Gastrocnemius medialis (tissue), 4 donors: Measurements from ENCODE around the gene STAT5B. TPM values are rescaled to one million over a fixed set of nuclear protein-coding genes. Genes with fewer than 3 reads are reported as not detected.

Experiments used
- ATAC-seq, 2 donors: fragments of 150-250 bp; one replicate each; pipeline ENCODE4 v1.9.1; 2016
- DNase-seq, 2 donors: peaks; one replicate each; pipeline ENCODE4 v3.0.0-alpha.2; 2019
- H3K27ac ChIP-seq, 4 donors: fragments of 200-600 bp; sonication (generic); 1 replicate in 1 of 4; 2 replicates in 3 of 4; pipeline ENCODE4 v1.5.1; 2016 to 2018; ENCODE audit warnings: mild to moderate bottlenecking in 2 of 4, moderate library complexity in 1 of 4
- H3K27me3 ChIP-seq, 3 donors: fragments of 200-600 bp; sonication (generic) in 2 of 3; 1 replicate in 1 of 3; 2 replicates in 2 of 3; pipeline versions ENCODE4 v1.5.1 to v1.6.0; 2016 to 2019; ENCODE audit warnings: mild to moderate bottlenecking in 1 of 3, moderate library complexity in 1 of 3
- H3K36me3 ChIP-seq, 2 donors: fragments of 200-600 bp; sonication (generic) in 1 of 2; one replicate each; pipeline ENCODE4 v1.5.1; 2017 to 2018
- H3K4me1 ChIP-seq, 2 donors: fragments of 200-600 bp; sonication (generic) in 1 of 2; one replicate each; pipeline ENCODE4 v1.5.1; 2016 to 2017; ENCODE audit warnings: mild to moderate bottlenecking in 2 of 2
- H3K4me3 ChIP-seq, 4 donors: fragments of 200-600 bp; sonication (generic) in 3 of 4; 1 replicate in 1 of 4; 2 replicates in 3 of 4; pipeline ENCODE4 v1.5.1; 2016 to 2019; ENCODE audit warnings: mild to moderate bottlenecking in 2 of 4
- H3K9me3 ChIP-seq, 3 donors: fragments of 200-600 bp; sonication (generic) in 2 of 3; 1 replicate in 1 of 3; 2 replicates in 2 of 3; pipeline ENCODE4 v1.5.1; 2016 to 2019
- CTCF ChIP-seq, 5 experiments: fragments of 450-650 bp in 3 of 5; fragments of 200-600 bp in 2 of 5; sonication (generic) in 2 of 5; IDR thresholded peaks in 4 of 5; conservative IDR thresholded peaks in 1 of 5; 1 replicate in 4 of 5; 2 replicates in 1 of 5; pipeline ENCODE4 v1.5.1; 2016 to 2019; ENCODE audit warnings: antibody characterized with exemption in 5 of 5, mild to moderate bottlenecking in 3 of 5, moderate library complexity in 3 of 5
- POLR2A ChIP-seq, 2 donors: fragments of 450-650 bp; IDR thresholded peaks; one replicate each; pipeline ENCODE4 v1.6.1; 2017; ENCODE audit warnings: antibody characterized with exemption in 2 of 2, mild to moderate bottlenecking in 2 of 2, moderate library complexity in 2 of 2
- in situ Hi-C, 4 donors: fragments of 200-750 bp; cut with MboI; loops; one replicate each; pipeline versions ENCODE4 v1.15.0 to v1.8.0; 2017; ENCODE audit warnings: low sequenced_read_pairs in 4 of 4
- intact Hi-C: fragments of 100-400 bp; cut with DNase I; formaldehyde crosslinking; loops from one replicate; pipeline ENCODE4 v1.15.1; 2023; ENCODE audit warnings: low total_unique reads
- total RNA-seq, 4 donors: library from RNA; depleted of rRNA; stranded (reverse); fragments of >200 nt; gene quantifications; one replicate each; pipeline versions ENCODE4 v1.1.0 to v1.2.3, GENCODE V29; 2016

The STAT5B gene
- total RNA-seq, 4 donors from 2014 or later: 77.3 to 150 (median 80.7) TPM

GRCh38 chr17:42184713-42185620 lies 91.2 kb downstream of the STAT5B start, which contains the start of gene HCRT:
HCRT (minus strand) TSS chr17:42185452; CDS start chr17:42185365, 87 bp downstream.
- Histone ChIP-seq H3K4me3 (peak within 1 kb of the TSS; percentile 46 to 82 (median 60)), H3K36me3 (no peaks in the 10 kb centered on the region), H3K27ac (peak within 1 kb of the TSS in 1 of 4 donors; percentile 67), H3K4me1 (peaks cover 15 to 16% of the 10 kb centered on the region in 2 donors), H3K27me3 (peaks cover 17 to 23% (median 19%) of the 10 kb centered on the region in 3 donors), H3K9me3 (no peaks in the 10 kb centered on the region)
- intact Hi-C loops: loop anchor here (5.0 kb wide), 1 partner anchor 63 kb away; the partner anchor contains the start of genes HSPB9 and KAT2A
- in situ Hi-C loops: no loop called here
- DNase-seq (no peak), ATAC-seq (no peak)
- TF ChIP-seq CTCF (IDR thresholded peaks at IDR 0.05 in 4 of 5, conservative IDR thresholded peaks at IDR 0.05 in 1 of 5) (no peak), POLR2A (IDR thresholded peaks at IDR 0.05) (no peak)

- Histone ChIP-seq H3K9me3 (no peaks in the 10 kb centered on the region), H3K4me1 (peaks cover 15 to 16% of the 10 kb centered on the region in 2 donors), H3K27ac (peak overlapping the region in 3 of 4 donors; percentile 44 to 67 (median 56)), H3K36me3 (no peaks in the 10 kb centered on the region), H3K27me3 (peaks cover 21 to 30% (median 23%) of the 10 kb centered on the region in 3 donors), H3K4me3 (peak overlapping the region; percentile 46 to 82 (median 60))
- in situ Hi-C loops: no loop called here
- TF ChIP-seq CTCF (IDR thresholded peaks at IDR 0.05 in 4 of 5, conservative IDR thresholded peaks at IDR 0.05 in 1 of 5) (peak; percentile 70 to 92 (median 91)), POLR2A (IDR thresholded peaks at IDR 0.05) (peak in 1 of 2 donors; percentile 12)
- peak; percentile 60 to 81 for ATAC-seq
- peak; percentile 24 to 61 for DNase-seq
- intact Hi-C loops: loop anchor here (5.0 kb wide), 1 partner anchor 62 kb away; the partner anchor contains the start of genes HSPB9 and KAT2A
Measured at GRCh38 chr17:42183741-42184711, 92.2 kb downstream of the STAT5B start.

GRCh38 chr17:42182927-42183734 lies 93.1 kb downstream of the STAT5B start:
- in situ Hi-C loops (no loop called here), intact Hi-C loops (loop anchor here (5.0 kb wide), 1 partner anchor 61 kb away; the partner anchor contains the start of genes HSPB9 and KAT2A)
- no peaks in the 10 kb centered on the region for H3K9me3 ChIP-seq
- peaks cover 15 to 16% of the 10 kb centered on the region in 2 donors for H3K4me1 ChIP-seq
- H3K27ac ChIP-seq: peak overlapping the region in 2 of 4 donors; percentile 56 to 67
- ATAC-seq (no peak), DNase-seq (no peak)
- H3K4me3 ChIP-seq: peak overlapping the region; percentile 46 to 82 (median 60)
- H3K36me3 ChIP-seq: no peaks in the 10 kb centered on the region
- no peak for TF ChIP-seq POLR2A (IDR thresholded peaks at IDR 0.05)
- H3K27me3 ChIP-seq: peaks cover 21 to 30% (median 23%) of the 10 kb centered on the region in 3 donors

- Histone ChIP-seq H3K36me3 (no peaks in the 10 kb centered on the region), H3K27me3 (peaks cover 21 to 30% (median 23%) of the 10 kb centered on the region in 3 donors), H3K4me3 (no peak overlapping the region), H3K27ac (no peak overlapping the region), H3K4me1 (peaks cover 15 to 16% of the 10 kb centered on the region in 2 donors), H3K9me3 (no peaks in the 10 kb centered on the region)
- intact Hi-C loops (loop anchor here (5.0 kb wide), 1 partner anchor 60 kb away; the partner anchor contains the start of genes HSPB9 and KAT2A), in situ Hi-C loops (no loop called here)
- ATAC-seq (no peak), DNase-seq (no peak)
- no peak for TF ChIP-seq POLR2A (IDR thresholded peaks at IDR 0.05)
- TF ChIP-seq CTCF (IDR thresholded peaks at IDR 0.05 in 4 of 5, conservative IDR thresholded peaks at IDR 0.05 in 1 of 5): no peak
Measured at GRCh38 chr17:42181851-42182207, 94.4 kb downstream of the STAT5B start.
